ENCODE results near the gene GSK3A. TPM values are rescaled to one million over a fixed set of nuclear protein-coding genes. Genes with fewer than 3 reads are reported as not detected.

The GSK3A gene
- total RNA-seq, 1 donor from 2014 or later = 36.0 TPM

GRCh38 chr19:42201489-42202289 lies 40.7 kb downstream of the GSK3A start:
- no peak for DNase-seq (ENCODE audit: low spot score)

- DNase-seq (ENCODE audit: low spot score) = no peak
Observed at GRCh38 chr19:42200116-42200715, 42.2 kb downstream of the GSK3A start.

GRCh38 chr19:42199440-42200115 lies 42.8 kb downstream of the GSK3A start:
- no peak for DNase-seq (ENCODE audit: low spot score)

GRCh38 chr19:42198676-42199439 lies 43.5 kb downstream of the GSK3A start:
- no peak for DNase-seq (ENCODE audit: low spot score)

GRCh38 chr19:42197375-42197817 lies 45.0 kb downstream of the GSK3A start:
- DNase-seq (ENCODE audit: low spot score) = no peak

GRCh38 chr19:42196011-42197001 lies 46.1 kb downstream of the GSK3A start:
- no peak for DNase-seq (ENCODE audit: low spot score)

- DNase-seq (ENCODE audit: low spot score) = no peak
Observed at GRCh38 chr19:42193706-42194105, 48.7 kb downstream of the GSK3A start.

GRCh38 chr19:42193294-42193693 lies 49.1 kb downstream of the GSK3A start:
- no peak for DNase-seq (ENCODE audit: low spot score)

- DNase-seq (ENCODE audit: low spot score) = no peak
Observed at GRCh38 chr19:42191855-42192254, 50.5 kb downstream of the GSK3A start.

GRCh38 chr19:42191330-42191729 lies 51.1 kb downstream of the GSK3A start:
- DNase-seq (ENCODE audit: low spot score) = no peak

- DNase-seq (ENCODE audit: low spot score) = no peak
Observed at GRCh38 chr19:42189133-42189532, 53.3 kb downstream of the GSK3A start.

- no peak for DNase-seq (ENCODE audit: low spot score)
Observed at GRCh38 chr19:42188665-42189064, 53.7 kb downstream of the GSK3A start.

- DNase-seq (ENCODE audit: low spot score) = no peak
Observed at GRCh38 chr19:42185277-42185676, 57.1 kb downstream of the GSK3A start.

GRCh38 chr19:42184401-42184861 lies 58.0 kb downstream of the GSK3A start:
- DNase-seq (ENCODE audit: low spot score) = no peak

Other genes starting within 250 kb of the GSK3A start
- not detected for gene ATP1A3, start 248.4 kb downstream of the GSK3A start, total RNA-seq
- 0.80 TPM for gene GRIK5, start 172.4 kb downstream of the GSK3A start, total RNA-seq
- gene ZNF574, start 166.4 kb downstream of the GSK3A start, total RNA-seq = 8.9 TPM
- gene POU2F2, start 110.2 kb downstream of the GSK3A start, total RNA-seq = 2.7 TPM
- 12.4 TPM for gene DEDD2, start 24.9 kb downstream of the GSK3A start, total RNA-seq
- gene ZNF526, start 22.3 kb downstream of the GSK3A start, total RNA-seq = 8.1 TPM
- gene ERF, start 12.5 kb upstream of the GSK3A start, total RNA-seq = 55.5 TPM
- gene CIC, start 26.6 kb upstream of the GSK3A start, total RNA-seq = 57.9 TPM
- not detected for gene PRR19, start 59.5 kb upstream of the GSK3A start, total RNA-seq
- 5.2 TPM for gene PAFAH1B3, start 60.0 kb upstream of the GSK3A start, total RNA-seq
- gene TMEM145, start 70.7 kb upstream of the GSK3A start, total RNA-seq = not detected
- gene MEGF8, start 83.0 kb upstream of the GSK3A start, total RNA-seq = 25.8 TPM
- 2.2 TPM for gene CNFN, start 147.7 kb upstream of the GSK3A start, total RNA-seq
- 1,893 TPM for gene LIPE, start 184.8 kb upstream of the GSK3A start, total RNA-seq
- not detected for gene CXCL17, start 200.3 kb upstream of the GSK3A start, total RNA-seq